Heart left ventricle (tissue), 13 donors: ENCODE results near the gene RFNG.

Experiments
- POLR2A ChIP-seq, 2 donors: fragments of 450-650 bp; IDR thresholded peaks; one replicate each; pipeline ENCODE4 v1.6.1; 2017; ENCODE audit warnings: antibody characterized with exemption in 2 of 2, mild to moderate bottlenecking in 2 of 2, moderate library complexity in 2 of 2
- TF ChIP-seq, protein P1 (sequence below), 12 donors: fragments of 200-600 bp; sonication (generic) in 4 of 12; IDR thresholded peaks; one replicate each; pipeline versions ENCODE4 v1.5.0 to v1.8.0; 2018 to 2022; ENCODE audit warnings: antibody characterized with exemption in 12 of 12, mild to moderate bottlenecking in 5 of 12
- donor health status: ischemic (EF 13 %, LVEDD 7.1; RV severe dilation, severe dysfunction).
- donor health status: DM: no; HTN: yes; CAD: no.
- donor health status: DM: no; HTN: no; CAD: no.
- donor health status: ischemic (EF 25% LVEDD 6.9; RV normal size, moderate dysfunction).
- donor health status: ischemic (EF 25% LVEDD 5.7; RV mildly dilated, moderate dysfunction).
- donor health status: ischemic (EF 35%, LVEDD 5.7; RV mildly dilated, moderate dysfunction).
- donor health status: nonischemic (EF 11% LVEDD 7.7; RV severe dilation, severe dysfunction).
- donor health status: DM: yes; HTN: yes; CAD: no.
- donor health status: PGD.
- donor health status: ischemic (EF 29% LVEDD 5.4; RV normal size, mild dysfunction).
- donor health status: nonischemic (EF 23%, LVEDD 6.1; RV moderate dilation, normal function).

DNA sequence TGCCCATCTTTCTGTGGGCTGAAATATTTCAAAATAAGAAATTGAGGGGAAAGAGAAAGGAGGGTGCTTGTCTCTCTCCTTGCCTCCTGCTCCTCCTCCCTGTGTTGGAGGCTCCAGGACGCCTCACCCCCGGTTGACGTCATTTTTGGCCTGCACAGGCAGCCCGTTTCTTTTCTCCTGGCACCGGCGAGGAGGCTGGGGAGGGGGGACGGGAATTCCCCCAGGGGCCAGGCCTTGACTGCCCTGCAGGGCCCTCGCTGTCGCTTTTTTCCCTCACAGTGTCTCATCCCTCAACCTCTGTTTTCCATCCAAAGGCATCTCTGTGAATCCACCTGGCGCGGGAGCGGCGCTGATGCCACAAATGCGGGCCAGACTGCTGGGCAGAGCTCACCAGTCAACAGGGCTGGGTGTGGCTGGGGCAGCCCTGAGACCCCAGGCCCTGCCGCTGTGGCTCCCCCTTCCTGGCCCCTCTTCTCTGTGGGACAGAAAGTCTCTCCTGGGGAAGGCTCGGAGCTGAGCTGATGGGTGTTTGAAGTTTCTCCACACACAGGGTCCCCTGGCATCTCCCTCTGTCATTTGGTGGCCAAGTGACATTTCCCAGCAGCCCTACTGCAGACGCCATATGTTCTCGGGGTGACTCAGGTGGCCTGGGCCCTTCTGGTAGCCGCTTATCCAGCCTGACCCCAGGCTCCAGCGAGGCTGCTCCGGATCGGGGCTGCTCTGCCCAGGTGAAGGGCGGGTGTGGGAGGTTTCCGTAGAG is 45.0 kb downstream of the RFNG start:
- no peak for TF ChIP-seq POLR2A (IDR thresholded peaks at IDR 0.05)
- TF ChIP-seq, protein P1, sequence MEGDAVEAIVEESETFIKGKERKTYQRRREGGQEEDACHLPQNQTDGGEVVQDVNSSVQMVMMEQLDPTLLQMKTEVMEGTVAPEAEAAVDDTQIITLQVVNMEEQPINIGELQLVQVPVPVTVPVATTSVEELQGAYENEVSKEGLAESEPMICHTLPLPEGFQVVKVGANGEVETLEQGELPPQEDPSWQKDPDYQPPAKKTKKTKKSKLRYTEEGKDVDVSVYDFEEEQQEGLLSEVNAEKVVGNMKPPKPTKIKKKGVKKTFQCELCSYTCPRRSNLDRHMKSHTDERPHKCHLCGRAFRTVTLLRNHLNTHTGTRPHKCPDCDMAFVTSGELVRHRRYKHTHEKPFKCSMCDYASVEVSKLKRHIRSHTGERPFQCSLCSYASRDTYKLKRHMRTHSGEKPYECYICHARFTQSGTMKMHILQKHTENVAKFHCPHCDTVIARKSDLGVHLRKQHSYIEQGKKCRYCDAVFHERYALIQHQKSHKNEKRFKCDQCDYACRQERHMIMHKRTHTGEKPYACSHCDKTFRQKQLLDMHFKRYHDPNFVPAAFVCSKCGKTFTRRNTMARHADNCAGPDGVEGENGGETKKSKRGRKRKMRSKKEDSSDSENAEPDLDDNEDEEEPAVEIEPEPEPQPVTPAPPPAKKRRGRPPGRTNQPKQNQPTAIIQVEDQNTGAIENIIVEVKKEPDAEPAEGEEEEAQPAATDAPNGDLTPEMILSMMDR (IDR thresholded peaks at IDR 0.05), result no peak
